Type B pancreatic cell (in vitro differentiated cells): Measurements from ENCODE around the gene TLR6. TPM values are rescaled to one million over a fixed set of nuclear protein-coding genes. Genes with fewer than 3 reads are reported as not detected.
A peak's percentile ranks its signal among the peaks of the same experiment; 100 is the strongest.

Experiments used
- DNase-seq: peaks from one replicate; pipeline ENCODE4 v3.0.0; 2021; ENCODE audit warnings: mixed read lengths; ENCODE audit not compliant: unreplicated experiment; ENCODE audit errors: extremely low spot score
- H3K27ac Mint-ChIP-seq: 2 replicates; pipeline ENCODE4 v1.8.0; 2021; ENCODE audit warnings: mild to moderate bottlenecking, mixed read lengths
- H3K27me3 Mint-ChIP-seq: 2 replicates; pipeline ENCODE4 v1.8.0; 2021; ENCODE audit warnings: mixed read lengths
- H3K36me3 Mint-ChIP-seq: 2 replicates; pipeline ENCODE4 v1.8.0; 2021; ENCODE audit warnings: mixed read lengths
- H3K4me1 Mint-ChIP-seq: one replicate; pipeline ENCODE4 v1.8.0; 2021; ENCODE audit warnings: mixed read lengths; ENCODE audit not compliant: unreplicated experiment
- H3K4me3 Mint-ChIP-seq: 2 replicates; pipeline ENCODE4 v1.8.0; 2021; ENCODE audit warnings: mild to moderate bottlenecking, mixed read lengths
- H3K9me3 Mint-ChIP-seq: 2 replicates; pipeline ENCODE4 v1.8.0; 2021; ENCODE audit warnings: mixed read lengths
- CTCF ChIP-seq: fragments of 200-600 bp; sonication (generic); conservative IDR thresholded peaks from 2 replicates; pipeline ENCODE4 v1.5.0; 2021; ENCODE audit warnings: antibody characterized with exemption, mild to moderate bottlenecking
- total RNA-seq: library from RNA; stranded (reverse); gene quantifications from 2 replicates; pipeline ENCODE4 v1.2.1, GENCODE V29; 2021; ENCODE audit warnings: low replicate concordance

Gene TLR6
- total RNA-seq, 1 donor from 2014 or later: 0.56 TPM

- Mint-ChIP-seq H3K9me3 (peaks cover 6% of the 10 kb centered on the region), H3K27ac (no peak overlapping the region), H3K4me1 (no peaks in the 10 kb centered on the region), H3K27me3 (no peaks in the 10 kb centered on the region), H3K4me3 (no peak overlapping the region), H3K36me3 (no peaks in the 10 kb centered on the region)
- DNase-seq: no peak
- TF ChIP-seq CTCF: peak; percentile 26
Measured at GRCh38 chr4:38832624-38833528, 23.7 kb downstream of the TLR6 start.

- Mint-ChIP-seq H3K4me3 (no peak overlapping the region), H3K27ac (no peak overlapping the region), H3K36me3 (no peaks in the 10 kb centered on the region), H3K4me1 (no peaks in the 10 kb centered on the region), H3K27me3 (no peaks in the 10 kb centered on the region), H3K9me3 (peaks cover 6% of the 10 kb centered on the region)
- no peak for TF ChIP-seq CTCF
- DNase-seq: no peak
Measured at GRCh38 chr4:38832206-38832605, 24.4 kb downstream of the TLR6 start.

GRCh38 chr4:38831653-38832052, 25.0 kb downstream of the TLR6 start:
- TF ChIP-seq CTCF: no peak
- H3K4me3 Mint-ChIP-seq: no peak overlapping the region
- H3K4me1 Mint-ChIP-seq: no peaks in the 10 kb centered on the region
- H3K27ac Mint-ChIP-seq: no peak overlapping the region
- H3K9me3 Mint-ChIP-seq: peaks cover 6% of the 10 kb centered on the region
- no peaks in the 10 kb centered on the region for H3K36me3 Mint-ChIP-seq
- DNase-seq: no peak
- no peaks in the 10 kb centered on the region for H3K27me3 Mint-ChIP-seq

GRCh38 chr4:38829237-38829636, 27.4 kb downstream of the TLR6 start:
- H3K4me3 Mint-ChIP-seq: no peak overlapping the region
- H3K27ac Mint-ChIP-seq: no peak overlapping the region
- no peaks in the 10 kb centered on the region for H3K4me1 Mint-ChIP-seq
- no peak for TF ChIP-seq CTCF
- no peaks in the 10 kb centered on the region for H3K27me3 Mint-ChIP-seq
- no peak for DNase-seq
- H3K9me3 Mint-ChIP-seq: peaks cover 7% of the 10 kb centered on the region
- H3K36me3 Mint-ChIP-seq: no peaks in the 10 kb centered on the region

- peaks cover 3% of the 10 kb centered on the region for H3K4me1 Mint-ChIP-seq
- no peak overlapping the region for H3K4me3 Mint-ChIP-seq
- peaks cover 4% of the 10 kb centered on the region for H3K36me3 Mint-ChIP-seq
- DNase-seq: no peak
- no peaks in the 10 kb centered on the region for H3K27me3 Mint-ChIP-seq
- H3K27ac Mint-ChIP-seq: no peak overlapping the region
- no peak for TF ChIP-seq CTCF
- peaks cover 16% of the 10 kb centered on the region for H3K9me3 Mint-ChIP-seq
Measured at GRCh38 chr4:38823766-38824165, 32.9 kb downstream of the TLR6 start.
